ENCODE data around the gene MNAT1.

MNAT1 gene

GRCh38 chr14:60757567-60758002 is 23.0 kb downstream of the MNAT1 start:
- DNase-seq (ENCODE audit: extremely low spot score): no peak
- TF ChIP-seq CTCF (IDR thresholded peaks at IDR 0.05; ENCODE audit: control extremely low read depth, extremely low read depth, low read depth, missing control alignments): no peak
- ChIA-PET CTCF (interaction anchor here (1.6 kb wide), 1 partner anchor 9 kb away, joined by 5 read pairs; no protein-coding TSS in a partner anchor), POLR2A (no interaction called here)

GRCh38 chr14:60758885-60759284 is 24.3 kb downstream of the MNAT1 start:
- ChIA-PET POLR2A (no interaction called here), CTCF (interaction anchor here (0.9 to 1.2 kb wide), 2 partner anchors 10 to 36 kb away, joined by 3 read pairs; no protein-coding TSS in a partner anchor)
- TF ChIP-seq CTCF (IDR thresholded peaks at IDR 0.05; ENCODE audit: control extremely low read depth, extremely low read depth, low read depth, missing control alignments): no peak
- no peak for DNase-seq (ENCODE audit: extremely low spot score)

DNA sequence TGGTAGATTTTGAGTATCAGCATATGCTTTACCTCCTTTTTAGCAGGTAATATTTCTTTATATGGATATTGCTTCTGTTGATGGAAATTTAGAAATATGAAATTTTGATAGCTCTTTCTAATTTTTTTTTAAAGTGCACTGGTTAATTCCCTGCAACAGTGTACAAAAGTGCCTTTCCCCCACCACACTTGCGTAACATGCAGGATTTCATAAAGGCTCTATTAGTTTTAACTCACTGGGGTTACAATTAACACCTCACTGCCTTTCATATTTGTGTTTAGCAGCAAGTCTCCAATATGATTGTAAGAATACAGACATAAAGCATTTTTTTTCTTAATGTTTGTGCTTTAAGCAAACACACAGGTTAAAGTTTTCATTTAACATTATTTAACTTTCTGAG is 25.6 kb downstream of the MNAT1 start:
- TF ChIP-seq CTCF (IDR thresholded peaks at IDR 0.05; ENCODE audit: control extremely low read depth, extremely low read depth, low read depth, missing control alignments): no peak
- POLR2A ChIA-PET: no interaction called here
- no peak for DNase-seq (ENCODE audit: extremely low spot score)
- CTCF ChIA-PET: interaction anchor here (1.0 kb wide), 1 partner anchor 27 kb away, joined by 3 read pairs; no protein-coding TSS in a partner anchor

- no peak for DNase-seq (ENCODE audit: extremely low spot score)
- TF ChIP-seq CTCF (IDR thresholded peaks at IDR 0.05; ENCODE audit: control extremely low read depth, extremely low read depth, low read depth, missing control alignments): no peak
- CTCF ChIA-PET: interaction anchor here (1.0 kb wide), 1 partner anchor 28 kb away, joined by 3 read pairs; no protein-coding TSS in a partner anchor
- POLR2A ChIA-PET: no interaction called here
Measured at GRCh38 chr14:60760644-60761364, 26.2 kb downstream of the MNAT1 start.

DNA sequence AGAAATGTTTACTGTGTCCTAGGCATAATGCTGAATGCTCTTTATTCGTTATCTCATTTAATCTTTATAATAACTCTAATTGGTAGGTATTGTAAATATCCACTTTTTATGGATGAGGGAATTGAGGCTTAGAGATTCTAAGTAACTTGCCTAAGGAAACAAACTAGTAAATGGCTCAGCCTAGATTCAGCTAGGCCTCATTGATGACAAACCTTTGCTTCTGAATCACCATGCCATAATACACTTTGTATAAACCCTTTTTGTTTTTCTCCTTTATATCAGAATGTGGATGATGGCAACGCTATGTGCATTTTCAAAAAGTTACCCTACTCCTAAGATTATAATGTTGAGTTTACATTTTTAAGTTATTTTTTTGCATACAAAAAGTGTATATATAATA is 34.0 kb downstream of the MNAT1 start:
- no peak for TF ChIP-seq CTCF (IDR thresholded peaks at IDR 0.05; ENCODE audit: control extremely low read depth, extremely low read depth, low read depth, missing control alignments)
- no peak for DNase-seq (ENCODE audit: extremely low spot score)
- POLR2A ChIA-PET: no interaction called here
- CTCF ChIA-PET: interaction anchor here (0.8 to 1.1 kb wide), 2 partner anchors 18 to 21 kb away, joined by 3 read pairs; no protein-coding TSS in a partner anchor

DNA sequence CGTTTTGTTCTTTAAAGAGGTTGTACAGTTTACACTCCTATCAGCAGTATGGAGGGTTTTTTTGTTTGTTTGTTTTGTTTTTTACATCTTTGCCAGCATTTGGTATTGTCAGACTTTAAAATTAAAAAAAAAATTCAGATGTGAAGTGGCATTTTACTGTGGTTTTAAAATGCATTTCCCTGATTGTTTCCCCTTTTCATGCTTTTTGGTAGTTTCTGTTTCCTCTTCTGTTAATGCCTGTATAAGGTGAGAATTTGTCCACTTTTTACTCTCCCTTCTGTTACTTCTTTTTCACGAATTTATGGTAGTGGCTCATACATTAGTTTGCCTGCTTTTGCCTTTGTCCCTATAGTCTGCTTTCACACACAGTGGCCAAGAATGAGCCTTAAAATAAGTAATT is 36.6 kb downstream of the MNAT1 start:
- CTCF ChIA-PET: no interaction called here
- no peak for TF ChIP-seq CTCF (IDR thresholded peaks at IDR 0.05; ENCODE audit: control extremely low read depth, extremely low read depth, low read depth, missing control alignments)
- DNase-seq (ENCODE audit: extremely low spot score): no peak
- POLR2A ChIA-PET: no interaction called here

All from GM10248 (cell line).